HepG2 (cell line): ENCODE data around the gene USP2. TPM values are rescaled to one million over a fixed set of nuclear protein-coding genes. Genes with fewer than 3 reads are reported as not detected.
A peak's percentile ranks its signal among the peaks of the same experiment; 100 is the strongest.

Experiments used
- AFF4 ChIP-seq: sonication (generic); formaldehyde crosslinking; IDR thresholded peaks from 2 replicates; pipeline ENCODE4 v1.4.0; 2020; ENCODE audit warnings: missing genetic modification reagents
- ATRX ChIP-seq: sonication (generic); formaldehyde crosslinking; IDR thresholded peaks from 2 replicates; pipeline ENCODE4 v1.4.0; 2020; ENCODE audit warnings: missing genetic modification reagents, borderline replicate concordance
- CENPT ChIP-seq: sonication (generic); formaldehyde crosslinking; IDR thresholded peaks from 2 replicates; pipeline ENCODE4 v1.8.0; 2022; ENCODE audit warnings: low read depth, mild to moderate bottlenecking, moderate library complexity, missing genetic modification reagents
- GRHL1 ChIP-seq: sonication (generic); formaldehyde crosslinking; conservative IDR thresholded peaks from 2 replicates; pipeline ENCODE4 v1.8.0; 2022; ENCODE audit warnings: missing genetic modification reagents
- KDM2A ChIP-seq: sonication (generic); formaldehyde crosslinking; IDR thresholded peaks from 2 replicates; pipeline ENCODE4 v1.4.0; 2020; ENCODE audit warnings: low read depth, missing genetic modification reagents, borderline replicate concordance
- NR3C1 ChIP-seq: sonication (generic); formaldehyde crosslinking; IDR thresholded peaks from 2 replicates; pipeline ENCODE4 v1.4.0; 2020; ENCODE audit warnings: missing genetic modification reagents
- RBM22 ChIP-seq: fragments of 200-400 bp; formaldehyde crosslinking; optimal IDR thresholded peaks from 2 replicates; pipeline ENCODE3; 2017; ENCODE audit warnings: mild to moderate bottlenecking, low read length, moderate library complexity
- ZBTB40 ChIP-seq, 2 experiments: fragments of 450-650 bp in 1 of 2; sonication (generic) in 1 of 2; formaldehyde crosslinking in 1 of 2; IDR thresholded peaks; 2 replicates each; pipeline versions ENCODE4 v1.6.1 to v1.8.0; 2016 to 2022; ENCODE audit warnings: antibody characterized with exemption in 1 of 2, mild to moderate bottlenecking in 1 of 2, missing genetic modification reagents in 1 of 2
- ZNF337 ChIP-seq: sonication (generic); formaldehyde crosslinking; IDR thresholded peaks from 2 replicates; pipeline ENCODE4 v1.5.1; 2020; ENCODE audit warnings: missing genetic modification reagents, low read depth, mild to moderate bottlenecking, borderline replicate concordance
- ZNF451 ChIP-seq: sonication (generic); formaldehyde crosslinking; IDR thresholded peaks from 2 replicates; pipeline ENCODE4 v1.5.0; 2020; ENCODE audit warnings: mild to moderate bottlenecking, missing genetic modification reagents
- ZNF546 ChIP-seq: sonication (generic); formaldehyde crosslinking; conservative IDR thresholded peaks from 2 replicates; pipeline ENCODE4 v1.8.1; 2023; ENCODE audit warnings: mild to moderate bottlenecking, missing genetic modification reagents
- ZNF768 ChIP-seq: sonication (generic); formaldehyde crosslinking; IDR thresholded peaks from 2 replicates; pipeline ENCODE4 v1.4.0; 2020; ENCODE audit warnings: missing genetic modification reagents
- ZNF777 ChIP-seq: sonication (generic); formaldehyde crosslinking; IDR thresholded peaks from 2 replicates; pipeline ENCODE4 v1.4.0; 2020; ENCODE audit warnings: missing genetic modification reagents
- ZSCAN30 ChIP-seq: sonication (generic); formaldehyde crosslinking; IDR thresholded peaks from 2 replicates; pipeline ENCODE4 v1.5.0; 2020; ENCODE audit warnings: mild to moderate bottlenecking, missing genetic modification reagents
- polyA plus RNA-seq, 8 experiments: library from polyadenylated mRNA; depleted of rRNA in 3 of 8; stranded (reverse) in 7 of 8; unstranded in 1 of 8; fragments of >200 nt; fragmentation: Illumina TruSeq in 4 of 8; extraction: Trizol in 4 of 8; gene quantifications; 2 replicates each; pipeline versions ENCODE4 v1.2.1 to v1.2.3, GENCODE V29; 2011 to 2016; ENCODE audit warnings: low read depth in 4 of 8, missing spikeins in 1 of 8, mixed read lengths in 1 of 8; ENCODE audit not compliant: insufficient read depth in 1 of 8
- total RNA-seq, 5 experiments: library from RNA; depleted of rRNA; stranded (reverse); fragments of >200 nt; fragmentation: Illumina TruSeq; extraction: Trizol; gene quantifications; 2 replicates each; pipeline ENCODE4 v1.2.3, GENCODE V29; 2016; ENCODE audit warnings: low read depth in 1 of 5

USP2 gene
- total and polyA plus RNA-seq, 2 of the 13 experiments (the other 11 are each of a cell fraction or from before 2014, with no cell fraction given) = 2.5 to 6.0 TPM

GRCh38 chr11:119334174-119334930, 47.1 kb downstream of the USP2 start, which contains the start of gene RNF26 (continued):
- TF ChIP-seq ZBTB40 (IDR thresholded peaks at IDR 0.05) = no peak
- no peak for TF ChIP-seq ZBTB40 (CRISPR knock-in tag; IDR thresholded peaks at IDR 0.05)
- no peak for TF ChIP-seq CENPT (CRISPR knock-in tag)
- no peak for TF ChIP-seq ZNF337
- TF ChIP-seq ZNF777 (CRISPR knock-in tag) = peak; percentile 49; the same call in 1 of the 2 replicates
- no peak for TF ChIP-seq ZSCAN30 (CRISPR knock-in tag)
- TF ChIP-seq ATRX (CRISPR knock-in tag) = no peak
- TF ChIP-seq KDM2A (CRISPR knock-in tag) = peak; percentile 83
- TF ChIP-seq ZNF546 = no peak
- no peak for TF ChIP-seq RBM22
- TF ChIP-seq NR3C1 (CRISPR knock-in tag) = no peak
- no peak for TF ChIP-seq AFF4 (CRISPR knock-in tag)
- no peak; the same call in 1 of the 2 replicates for TF ChIP-seq ZNF768 (CRISPR knock-in tag)
- TF ChIP-seq GRHL1 (CRISPR knock-in tag) = no peak
- TF ChIP-seq ZNF451 (CRISPR knock-in tag) = no peak
